Measurements from ENCODE around the gene ARL15. TPM values are rescaled to one million over a fixed set of nuclear protein-coding genes. Genes with fewer than 3 reads are reported as not detected.

Gene ARL15
- total RNA-seq, 1 donor from 2014 or later: 14.0 TPM

GRCh38 chr5:53874409-53874808, 436.0 kb downstream of the ARL15 start:
- Mint-ChIP-seq H3K9me3 (ENCODE audit: low read depth) (no peaks in the 10 kb centered on the region), H3K27ac (ENCODE audit: unreplicated experiment) (no peak overlapping the region)
- no peak for DNase-seq (ENCODE audit: low spot score)

DNA sequence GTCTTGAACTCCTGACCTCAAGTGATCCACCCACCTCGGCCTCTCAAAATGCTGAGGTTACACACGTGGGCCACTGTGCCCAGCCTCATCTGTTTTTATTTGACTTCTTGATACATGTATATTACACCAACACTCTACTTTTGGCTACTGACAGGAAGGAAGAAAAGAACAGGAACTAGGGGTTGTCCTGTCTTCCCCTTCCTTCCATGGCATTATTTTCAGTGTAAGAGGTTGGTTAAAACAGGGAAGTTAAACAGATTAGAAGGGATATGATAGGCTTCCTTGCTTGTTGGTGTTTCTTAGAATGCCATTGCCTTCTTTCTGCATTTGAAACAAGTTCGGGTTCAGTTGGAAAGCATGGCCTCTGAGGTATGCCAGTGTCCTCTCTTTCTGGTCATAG, 437.1 kb downstream of the ARL15 start:
- Mint-ChIP-seq H3K4me3 (ENCODE audit: unreplicated experiment) (no peak overlapping the region), H3K9me3 (ENCODE audit: low read depth) (no peaks in the 10 kb centered on the region), H3K4me1 (ENCODE audit: low read depth) (peaks cover 9% of the 10 kb centered on the region), H3K27me3 (ENCODE audit: low read depth) (no peaks in the 10 kb centered on the region), H3K27ac (ENCODE audit: unreplicated experiment) (no peak overlapping the region), H3K36me3 (ENCODE audit: low read depth) (no peaks in the 10 kb centered on the region)
- DNase-seq (ENCODE audit: low spot score): no peak
- TF ChIP-seq, protein P1, sequence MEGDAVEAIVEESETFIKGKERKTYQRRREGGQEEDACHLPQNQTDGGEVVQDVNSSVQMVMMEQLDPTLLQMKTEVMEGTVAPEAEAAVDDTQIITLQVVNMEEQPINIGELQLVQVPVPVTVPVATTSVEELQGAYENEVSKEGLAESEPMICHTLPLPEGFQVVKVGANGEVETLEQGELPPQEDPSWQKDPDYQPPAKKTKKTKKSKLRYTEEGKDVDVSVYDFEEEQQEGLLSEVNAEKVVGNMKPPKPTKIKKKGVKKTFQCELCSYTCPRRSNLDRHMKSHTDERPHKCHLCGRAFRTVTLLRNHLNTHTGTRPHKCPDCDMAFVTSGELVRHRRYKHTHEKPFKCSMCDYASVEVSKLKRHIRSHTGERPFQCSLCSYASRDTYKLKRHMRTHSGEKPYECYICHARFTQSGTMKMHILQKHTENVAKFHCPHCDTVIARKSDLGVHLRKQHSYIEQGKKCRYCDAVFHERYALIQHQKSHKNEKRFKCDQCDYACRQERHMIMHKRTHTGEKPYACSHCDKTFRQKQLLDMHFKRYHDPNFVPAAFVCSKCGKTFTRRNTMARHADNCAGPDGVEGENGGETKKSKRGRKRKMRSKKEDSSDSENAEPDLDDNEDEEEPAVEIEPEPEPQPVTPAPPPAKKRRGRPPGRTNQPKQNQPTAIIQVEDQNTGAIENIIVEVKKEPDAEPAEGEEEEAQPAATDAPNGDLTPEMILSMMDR (IDR thresholded peaks at IDR 0.05): no peak

More at GRCh38 chr5:53874409-53874808, 436.0 kb downstream of the ARL15 start:
- Mint-ChIP-seq H3K36me3 (ENCODE audit: low read depth) (no peaks in the 10 kb centered on the region), H3K27me3 (ENCODE audit: low read depth) (no peaks in the 10 kb centered on the region), H3K4me3 (ENCODE audit: unreplicated experiment) (no peak overlapping the region), H3K4me1 (ENCODE audit: low read depth) (peaks cover 9% of the 10 kb centered on the region)
- TF ChIP-seq, protein P1 (IDR thresholded peaks at IDR 0.05): peak; percentile 34

GRCh38 chr5:53871775-53872174, 438.6 kb downstream of the ARL15 start:
- no peak for DNase-seq (ENCODE audit: low spot score)
- Mint-ChIP-seq H3K4me3 (ENCODE audit: unreplicated experiment) (no peak overlapping the region), H3K4me1 (ENCODE audit: low read depth) (no peaks in the 10 kb centered on the region), H3K27me3 (ENCODE audit: low read depth) (no peaks in the 10 kb centered on the region), H3K9me3 (ENCODE audit: low read depth) (no peaks in the 10 kb centered on the region), H3K27ac (ENCODE audit: unreplicated experiment) (no peak overlapping the region), H3K36me3 (ENCODE audit: low read depth) (no peaks in the 10 kb centered on the region)
- TF ChIP-seq, protein P1 (IDR thresholded peaks at IDR 0.05): no peak

DNA sequence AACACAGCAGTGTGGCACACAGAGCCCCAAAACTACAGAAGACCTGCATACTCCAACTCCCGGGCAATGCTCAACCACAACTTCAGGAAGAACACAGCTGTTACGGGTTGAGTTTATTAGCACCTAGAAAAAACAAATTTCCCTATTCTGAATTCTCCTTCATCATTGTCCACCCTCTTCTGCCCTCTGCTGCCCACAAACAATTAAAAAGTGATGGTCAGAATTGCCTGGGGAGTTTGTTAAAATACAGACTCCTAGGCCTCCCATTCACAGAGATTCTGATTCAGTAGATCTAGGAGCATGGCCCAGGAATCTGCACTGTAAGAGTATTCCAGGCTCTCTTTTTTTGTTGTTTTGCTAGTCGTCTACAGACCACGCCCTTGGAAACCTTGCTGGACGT, 439.3 kb downstream of the ARL15 start:
- Mint-ChIP-seq H3K27ac (ENCODE audit: unreplicated experiment) (no peak overlapping the region), H3K27me3 (ENCODE audit: low read depth) (no peaks in the 10 kb centered on the region), H3K9me3 (ENCODE audit: low read depth) (no peaks in the 10 kb centered on the region), H3K4me3 (ENCODE audit: unreplicated experiment) (no peak overlapping the region), H3K36me3 (ENCODE audit: low read depth) (no peaks in the 10 kb centered on the region), H3K4me1 (ENCODE audit: low read depth) (no peaks in the 10 kb centered on the region)
- TF ChIP-seq, protein P1 (IDR thresholded peaks at IDR 0.05): peak; percentile 44
- DNase-seq (ENCODE audit: low spot score): no peak

DNA sequence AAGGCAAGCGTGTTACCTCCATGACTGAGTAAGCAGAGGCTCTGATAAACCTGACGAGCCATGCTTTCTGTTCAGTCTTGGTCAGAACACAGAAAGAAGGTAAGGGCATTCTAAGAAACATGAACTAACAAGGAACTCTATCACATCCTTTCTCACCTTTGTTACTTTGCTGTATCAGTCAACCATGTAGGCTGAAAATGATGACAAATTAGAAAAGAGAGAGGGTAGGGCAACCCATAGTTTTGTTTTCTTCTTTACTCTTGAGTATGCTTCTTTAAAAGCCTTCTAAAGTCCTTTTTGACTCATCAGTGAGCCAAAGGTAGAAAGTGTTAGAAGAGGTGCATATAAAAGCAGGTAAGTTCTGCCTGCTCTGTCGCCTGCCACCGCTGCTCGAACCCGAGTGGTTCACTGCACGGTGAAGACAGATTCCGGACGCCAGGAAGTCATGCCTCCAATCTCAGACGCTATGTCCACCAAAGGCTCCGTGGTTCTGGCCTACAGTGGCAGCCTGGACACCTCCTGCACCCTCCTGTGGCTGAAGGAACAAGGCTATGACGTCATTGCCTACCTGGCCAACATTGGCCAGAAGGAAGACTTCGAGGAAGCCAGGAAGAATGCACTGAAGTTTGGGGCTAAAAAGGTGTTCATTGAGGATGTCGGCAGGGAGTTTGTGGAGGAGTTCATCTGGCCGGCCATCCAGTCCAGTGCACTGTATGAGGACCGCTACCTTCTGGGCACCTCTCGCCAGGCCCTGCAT, 451.5 kb downstream of the ARL15 start:
- no peaks in the 10 kb centered on the region for H3K4me1 Mint-ChIP-seq (ENCODE audit: low read depth)
- H3K4me3 Mint-ChIP-seq (ENCODE audit: unreplicated experiment): no peak overlapping the region
- TF ChIP-seq, protein P1 (IDR thresholded peaks at IDR 0.05): no peak
- no peak for DNase-seq (ENCODE audit: low spot score)
- H3K27me3 Mint-ChIP-seq (ENCODE audit: low read depth): no peaks in the 10 kb centered on the region
- peaks cover 5% of the 10 kb centered on the region for H3K36me3 Mint-ChIP-seq (ENCODE audit: low read depth)
- H3K9me3 Mint-ChIP-seq (ENCODE audit: low read depth): peaks cover 16% of the 10 kb centered on the region
- H3K27ac Mint-ChIP-seq (ENCODE audit: unreplicated experiment): no peak overlapping the region

Data from chondrocyte (in vitro differentiated cells).